ENCODE results near the gene TXLNA. TPM values are rescaled to one million over a fixed set of nuclear protein-coding genes. Genes with fewer than 3 reads are reported as not detected.

The TXLNA gene
- polyA plus RNA-seq, 2 of the 4 experiments (the other 2 are of a cell fraction), result 22.5 to 25.0 TPM

DNA sequence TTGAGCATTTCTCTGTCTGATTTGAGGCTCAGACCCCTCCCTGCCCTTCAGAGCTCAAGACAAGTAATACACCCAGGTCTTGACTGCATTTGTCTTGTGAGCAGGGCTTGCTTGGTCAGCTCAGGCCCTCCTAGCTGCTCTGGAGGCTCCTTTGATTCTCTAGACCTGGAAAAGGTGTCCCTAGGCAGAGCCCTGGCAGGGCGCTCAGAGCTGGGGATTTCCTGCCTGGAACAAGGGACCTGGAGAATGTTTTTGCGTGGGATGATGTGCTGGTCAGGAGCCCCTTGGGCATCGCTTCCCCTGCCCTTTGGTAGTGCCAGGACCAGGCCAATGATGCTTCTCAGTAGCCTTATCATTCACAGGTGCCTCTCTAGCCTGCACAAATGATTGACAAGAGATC, 16.1 kb downstream of the TXLNA start:
- Histone ChIP-seq H3K27ac (no peak overlapping the region), H3K4me2 (no peak overlapping the region), H3K9me3 (no peaks in the 10 kb centered on the region), H3K4me3 (no peak overlapping the region), H3K4me1 (0 out of 3 replicates have a peak, but pooled peaks cover 5% of the 10 kb centered on the region)
- DNase-seq (ENCODE audit: low read depth in 1 of 2, low spot score in 1 of 2) (no peak), ATAC-seq (no peak), FAIRE-seq (no peak)
- TF ChIP-seq NFE2L2 (conservative IDR thresholded peaks at IDR 0.05; ENCODE audit: low read length) (no peak), USF2 (IDR thresholded peaks at IDR 0.05) (no peak), RNF2 (IDR thresholded peaks at IDR 0.05; ENCODE audit: borderline replicate concordance, low read depth) (no peak), EHMT2 (IDR thresholded peaks at IDR 0.05; ENCODE audit: low read depth) (no peak), ZSCAN20 (CRISPR knock-in tag; IDR thresholded peaks at IDR 0.05) (no peak), EHF (CRISPR knock-in tag; IDR thresholded peaks at IDR 0.05) (no peak), CBX2 (IDR thresholded peaks at IDR 0.05; ENCODE audit: borderline replicate concordance, low read depth) (no peak), MAZ (IDR thresholded peaks at IDR 0.05; ENCODE audit: borderline replicate concordance, low read depth, low read length) (no peak), HOXA7 (CRISPR knock-in tag; IDR thresholded peaks at IDR 0.05) (no peak), RAD21 (conservative IDR thresholded peaks at IDR 0.05 in 1 of 2, IDR thresholded peaks at IDR 0.05 in 1 of 2) (no peak), CEBPB (IDR thresholded peaks at IDR 0.05) (no peak)
- TF ChIP-seq, protein P1, sequence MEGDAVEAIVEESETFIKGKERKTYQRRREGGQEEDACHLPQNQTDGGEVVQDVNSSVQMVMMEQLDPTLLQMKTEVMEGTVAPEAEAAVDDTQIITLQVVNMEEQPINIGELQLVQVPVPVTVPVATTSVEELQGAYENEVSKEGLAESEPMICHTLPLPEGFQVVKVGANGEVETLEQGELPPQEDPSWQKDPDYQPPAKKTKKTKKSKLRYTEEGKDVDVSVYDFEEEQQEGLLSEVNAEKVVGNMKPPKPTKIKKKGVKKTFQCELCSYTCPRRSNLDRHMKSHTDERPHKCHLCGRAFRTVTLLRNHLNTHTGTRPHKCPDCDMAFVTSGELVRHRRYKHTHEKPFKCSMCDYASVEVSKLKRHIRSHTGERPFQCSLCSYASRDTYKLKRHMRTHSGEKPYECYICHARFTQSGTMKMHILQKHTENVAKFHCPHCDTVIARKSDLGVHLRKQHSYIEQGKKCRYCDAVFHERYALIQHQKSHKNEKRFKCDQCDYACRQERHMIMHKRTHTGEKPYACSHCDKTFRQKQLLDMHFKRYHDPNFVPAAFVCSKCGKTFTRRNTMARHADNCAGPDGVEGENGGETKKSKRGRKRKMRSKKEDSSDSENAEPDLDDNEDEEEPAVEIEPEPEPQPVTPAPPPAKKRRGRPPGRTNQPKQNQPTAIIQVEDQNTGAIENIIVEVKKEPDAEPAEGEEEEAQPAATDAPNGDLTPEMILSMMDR (IDR thresholded peaks at IDR 0.05), result no peak
- CTCF ChIA-PET, result interaction anchor here (1.6 kb wide), 1 partner anchor 20 kb away, joined by 7 read pairs; no protein-coding TSS in a partner anchor
- POLR2A ChIA-PET, result interaction anchor here (0.7 kb wide), 1 partner anchor 16 kb away, joined by 3 read pairs; the partner anchor contains the start of gene TXLNA
- WGBS (ENCODE audit: missing lambda C conversion rate), result 89% methylated on average over 3 of the region's 3 CpGs

GRCh38 chr1:32195972-32196823, 16.7 kb downstream of the TXLNA start:
- no peak overlapping the region for H3K27ac ChIP-seq
- ATAC-seq (no peak), DNase-seq (ENCODE audit: low read depth in 1 of 2, low spot score in 1 of 2) (no peak), FAIRE-seq (no peak)
- H3K4me1 ChIP-seq, result 0 out of 3 replicates have a peak, but pooled peaks cover 5% of the 10 kb centered on the region
- ChIA-PET POLR2A (interaction anchor here (1.5 kb wide), 1 partner anchor 20 kb away, joined by 5 read pairs; no protein-coding TSS in a partner anchor), CTCF (no interaction called here)
- H3K9me3 ChIP-seq, result no peaks in the 10 kb centered on the region
- no peak overlapping the region for H3K4me3 ChIP-seq
- no peak overlapping the region for H3K4me2 ChIP-seq
- TF ChIP-seq HOXB5 (CRISPR knock-in tag; IDR thresholded peaks at IDR 0.05) (no peak), MAZ (IDR thresholded peaks at IDR 0.05; ENCODE audit: borderline replicate concordance, low read depth, low read length) (no peak), ZSCAN20 (CRISPR knock-in tag; IDR thresholded peaks at IDR 0.05) (no peak), RFX5 (IDR thresholded peaks at IDR 0.05) (no peak), BCL3 (IDR thresholded peaks at IDR 0.05) (no peak), HOXB13 (CRISPR knock-in tag; IDR thresholded peaks at IDR 0.05; ENCODE audit: low read depth) (no peak), ZFP36 (IDR thresholded peaks at IDR 0.05; ENCODE audit: borderline replicate concordance, partially characterized antibody) (no peak), HES2 (IDR thresholded peaks at IDR 0.05) (no peak), PHF8 (IDR thresholded peaks at IDR 0.05; ENCODE audit: borderline replicate concordance, low read depth) (no peak), MAFK (IDR thresholded peaks at IDR 0.05; ENCODE audit: partially characterized antibody) (no peak), CBX2 (IDR thresholded peaks at IDR 0.05; ENCODE audit: borderline replicate concordance, low read depth) (no peak), BHLHE40 (IDR thresholded peaks at IDR 0.05; ENCODE audit: low read depth, low read length) (no peak), HEYL (CRISPR knock-in tag; IDR thresholded peaks at IDR 0.05) (no peak), USF2 (IDR thresholded peaks at IDR 0.05) (no peak), ESRRA (IDR thresholded peaks at IDR 0.05; ENCODE audit: borderline replicate concordance, low read length) (no peak)
- TF ChIP-seq, protein P2, sequence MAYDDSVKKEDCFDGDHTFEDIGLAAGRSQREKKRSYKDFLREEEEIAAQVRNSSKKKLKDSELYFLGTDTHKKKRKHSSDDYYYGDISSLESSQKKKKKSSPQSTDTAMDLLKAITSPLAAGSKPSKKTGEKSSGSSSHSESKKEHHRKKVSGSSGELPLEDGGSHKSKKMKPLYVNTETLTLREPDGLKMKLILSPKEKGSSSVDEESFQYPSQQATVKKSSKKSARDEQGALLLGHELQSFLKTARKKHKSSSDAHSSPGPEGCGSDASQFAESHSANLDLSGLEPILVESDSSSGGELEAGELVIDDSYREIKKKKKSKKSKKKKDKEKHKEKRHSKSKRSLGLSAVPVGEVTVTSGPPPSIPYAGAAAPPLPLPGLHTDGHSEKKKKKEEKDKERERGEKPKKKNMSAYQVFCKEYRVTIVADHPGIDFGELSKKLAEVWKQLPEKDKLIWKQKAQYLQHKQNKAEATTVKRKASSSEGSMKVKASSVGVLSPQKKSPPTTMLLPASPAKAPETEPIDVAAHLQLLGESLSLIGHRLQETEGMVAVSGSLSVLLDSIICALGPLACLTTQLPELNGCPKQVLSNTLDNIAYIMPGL (CRISPR knock-in tag; IDR thresholded peaks at IDR 0.05; ENCODE audit: borderline replicate concordance), result no peak

All from A549 (cell line).